Measurements from ENCODE around the gene STAG1. TPM values are rescaled to one million over a fixed set of nuclear protein-coding genes. Genes with fewer than 3 reads are reported as not detected.
A peak's percentile ranks its signal among the peaks of the same experiment; 100 is the strongest.

Gene STAG1
- total and polyA plus RNA-seq, 12 donors = 7.5 to 39.8 (median 24.6) TPM

DNA sequence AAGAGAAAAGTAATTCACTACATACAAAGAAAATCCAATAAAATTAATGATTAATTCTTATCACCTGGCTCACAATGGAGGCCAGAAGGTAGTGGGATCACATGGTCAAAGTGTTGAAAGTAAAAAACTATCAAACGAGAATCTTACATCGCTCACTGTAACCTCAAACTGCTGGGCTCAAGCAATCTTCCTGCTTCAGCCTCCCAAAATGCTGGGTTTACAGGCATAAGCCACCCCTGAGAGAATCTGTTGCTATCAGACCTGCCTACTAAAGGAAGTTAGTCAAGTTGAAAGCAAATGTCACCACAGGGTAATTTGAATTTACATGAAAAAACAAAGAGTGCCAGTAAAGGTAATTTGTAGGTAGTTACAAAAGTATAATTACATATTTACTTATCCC, 398.7 kb downstream of the STAG1 start:
- Histone ChIP-seq H3K27ac (no peak overlapping the region), H3K9me3 (replicated peaks in 1 of 3) (no peaks in the 10 kb centered on the region), H3K36me3 (replicated peaks in 1 of 2) (no peaks in the 10 kb centered on the region), H3K4me1 (replicated peaks in 1 of 2) (no peaks in the 10 kb centered on the region), H3K4me3 (no peak overlapping the region), H3K27me3 (no peaks in the 10 kb centered on the region)
- intact Hi-C loops (cut with DNase I) = no loop called here
- no peak for DNase-seq
- TF ChIP-seq, protein P1, sequence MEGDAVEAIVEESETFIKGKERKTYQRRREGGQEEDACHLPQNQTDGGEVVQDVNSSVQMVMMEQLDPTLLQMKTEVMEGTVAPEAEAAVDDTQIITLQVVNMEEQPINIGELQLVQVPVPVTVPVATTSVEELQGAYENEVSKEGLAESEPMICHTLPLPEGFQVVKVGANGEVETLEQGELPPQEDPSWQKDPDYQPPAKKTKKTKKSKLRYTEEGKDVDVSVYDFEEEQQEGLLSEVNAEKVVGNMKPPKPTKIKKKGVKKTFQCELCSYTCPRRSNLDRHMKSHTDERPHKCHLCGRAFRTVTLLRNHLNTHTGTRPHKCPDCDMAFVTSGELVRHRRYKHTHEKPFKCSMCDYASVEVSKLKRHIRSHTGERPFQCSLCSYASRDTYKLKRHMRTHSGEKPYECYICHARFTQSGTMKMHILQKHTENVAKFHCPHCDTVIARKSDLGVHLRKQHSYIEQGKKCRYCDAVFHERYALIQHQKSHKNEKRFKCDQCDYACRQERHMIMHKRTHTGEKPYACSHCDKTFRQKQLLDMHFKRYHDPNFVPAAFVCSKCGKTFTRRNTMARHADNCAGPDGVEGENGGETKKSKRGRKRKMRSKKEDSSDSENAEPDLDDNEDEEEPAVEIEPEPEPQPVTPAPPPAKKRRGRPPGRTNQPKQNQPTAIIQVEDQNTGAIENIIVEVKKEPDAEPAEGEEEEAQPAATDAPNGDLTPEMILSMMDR (IDR thresholded peaks at IDR 0.05) = no peak
- no peak for TF ChIP-seq POLR2A (IDR thresholded peaks at IDR 0.05)
- WGBS, 4 donors = 79 to 91% (median 86%) methylated on average over 2 of the region's 2 CpGs

DNA sequence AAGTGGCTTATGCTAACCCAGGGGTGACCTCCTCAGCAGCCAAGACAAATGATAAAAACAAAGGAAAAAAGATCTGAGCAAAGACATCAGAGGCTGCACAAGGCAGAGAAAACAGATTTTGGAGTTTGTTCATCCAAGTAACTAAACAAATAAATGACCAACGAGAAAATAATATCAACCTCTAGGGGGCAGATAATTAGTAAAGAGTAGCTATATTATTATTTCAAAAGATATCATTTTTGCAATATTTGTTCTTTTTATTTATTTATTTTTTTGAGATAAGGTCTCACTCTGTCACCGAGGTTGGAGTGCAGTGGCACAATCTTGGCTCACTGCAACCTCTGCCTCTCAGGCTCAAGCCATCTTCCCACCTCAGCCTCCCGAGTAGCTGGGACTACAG, 400.3 kb downstream of the STAG1 start:
- intact Hi-C loops (cut with DNase I) = no loop called here
- Histone ChIP-seq H3K27ac (no peak overlapping the region), H3K4me1 (replicated peaks in 1 of 2) (no peaks in the 10 kb centered on the region), H3K36me3 (replicated peaks in 1 of 2) (no peaks in the 10 kb centered on the region), H3K4me3 (no peak overlapping the region), H3K9me3 (replicated peaks in 1 of 3) (no peaks in the 10 kb centered on the region), H3K27me3 (no peaks in the 10 kb centered on the region)
- TF ChIP-seq, protein P1 (IDR thresholded peaks at IDR 0.05) = peak in 2 of 6 experiments; percentile 5 to 21
- no peak for TF ChIP-seq POLR2A (IDR thresholded peaks at IDR 0.05)
- DNase-seq = no peak
- WGBS, 4 donors = 84 to 88% (median 85%) methylated on average over 3 of the region's 3 CpGs

DNA sequence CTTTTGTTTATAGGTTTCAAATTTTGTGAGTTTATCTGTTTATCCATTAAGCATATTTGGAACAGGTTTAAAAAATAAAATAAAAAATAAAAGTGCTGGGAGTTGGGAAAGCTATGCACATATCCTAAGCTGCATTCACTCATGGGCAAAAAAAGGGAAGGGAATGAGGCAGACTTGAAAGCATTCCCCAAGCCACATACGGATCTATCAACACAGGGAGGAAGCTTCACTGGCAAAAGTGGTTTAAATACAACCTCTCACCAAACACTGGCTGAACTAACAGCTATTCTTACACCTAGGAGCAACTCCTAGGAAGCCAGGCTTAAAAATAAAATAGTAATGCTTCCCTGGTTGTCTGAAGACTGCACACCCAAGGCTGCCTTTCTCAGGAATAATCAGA, 400.8 kb downstream of the STAG1 start:
- Histone ChIP-seq H3K9me3 (replicated peaks in 1 of 3) (no peaks in the 10 kb centered on the region), H3K36me3 (replicated peaks in 1 of 2) (no peaks in the 10 kb centered on the region), H3K4me3 (no peak overlapping the region), H3K27me3 (no peaks in the 10 kb centered on the region), H3K4me1 (replicated peaks in 1 of 2) (no peaks in the 10 kb centered on the region), H3K27ac (no peak overlapping the region)
- TF ChIP-seq POLR2A (IDR thresholded peaks at IDR 0.05) = no peak
- TF ChIP-seq, protein P1 (IDR thresholded peaks at IDR 0.05) = no peak
- 84 to 94% (median 91%) methylated on average over 1 of the region's 1 CpG for WGBS, 4 donors
- intact Hi-C loops (cut with DNase I) = no loop called here
- DNase-seq = no peak

DNA sequence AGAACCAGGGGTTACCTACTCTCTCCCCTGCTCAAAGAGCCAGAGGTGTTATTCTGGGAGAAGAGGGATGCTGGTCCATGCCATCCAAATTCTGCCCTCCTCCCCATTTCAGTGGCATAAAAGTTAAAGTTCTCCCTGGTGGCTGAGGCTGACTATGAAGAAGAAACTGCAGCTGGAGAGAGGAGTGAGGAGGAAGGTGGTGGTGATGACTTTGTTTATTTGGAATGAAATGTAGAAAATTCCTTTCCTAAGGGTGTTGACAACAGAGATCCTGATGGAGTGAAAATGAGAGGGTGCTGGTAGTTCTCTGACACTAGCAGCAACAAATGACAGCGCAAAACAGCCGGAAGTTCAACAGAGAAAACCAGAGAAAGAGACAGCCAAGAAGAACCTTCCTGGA, 401.6 kb downstream of the STAG1 start:
- Histone ChIP-seq H3K36me3 (replicated peaks in 1 of 2) (no peaks in the 10 kb centered on the region), H3K27ac (no peak overlapping the region), H3K27me3 (no peaks in the 10 kb centered on the region), H3K4me3 (no peak overlapping the region), H3K9me3 (replicated peaks in 1 of 3) (no peaks in the 10 kb centered on the region), H3K4me1 (replicated peaks in 1 of 2) (no peaks in the 10 kb centered on the region)
- TF ChIP-seq, protein P1 (IDR thresholded peaks at IDR 0.05) = no peak
- no peak for TF ChIP-seq POLR2A (IDR thresholded peaks at IDR 0.05)
- no peak for DNase-seq
- intact Hi-C loops (cut with DNase I) = no loop called here
- WGBS, 4 donors = 88 to 92% (median 90%) methylated on average over 2 of the region's 2 CpGs
